HEK293T (cell line): Measurements from ENCODE around the gene SH3RF1.

Source experiments
- ARNT ChIP-seq: fragments of 450-650 bp; IDR thresholded peaks from 2 replicates; pipeline ENCODE4 v1.6.1; 2017; ENCODE audit warnings: mild to moderate bottlenecking
- ELF4 ChIP-seq: fragments of 450-650 bp; IDR thresholded peaks from 2 replicates; pipeline ENCODE4 v1.6.1; 2017; ENCODE audit warnings: antibody characterized with exemption
- FOXK2 ChIP-seq: fragments of 450-650 bp; IDR thresholded peaks from 2 replicates; pipeline ENCODE4 v1.6.1; 2016; ENCODE audit warnings: mild to moderate bottlenecking
- FOXM1 ChIP-seq: fragments of 450-650 bp; IDR thresholded peaks from 2 replicates; pipeline ENCODE4 v1.6.1; 2017; ENCODE audit warnings: mild to moderate bottlenecking, borderline replicate concordance
- HDGF ChIP-seq: fragments of 450-650 bp; IDR thresholded peaks from 2 replicates; pipeline ENCODE4 v1.6.1; 2017; ENCODE audit warnings: antibody characterized with exemption, borderline replicate concordance
- L3MBTL2 ChIP-seq: fragments of 450-650 bp; conservative IDR thresholded peaks from 2 replicates; pipeline ENCODE4 v1.6.1; 2016; ENCODE audit warnings: mild to moderate bottlenecking
- NFRKB ChIP-seq: fragments of 450-650 bp; IDR thresholded peaks from 2 replicates; pipeline ENCODE4 v1.6.1; 2016; ENCODE audit warnings: mild to moderate bottlenecking, moderate library complexity
- PKNOX1 ChIP-seq: fragments of 450-650 bp; IDR thresholded peaks from 2 replicates; pipeline ENCODE4 v1.6.1; 2016

- TF ChIP-seq ELF4 (no peak), HDGF (no peak), NFRKB (no peak), FOXK2 (no peak), ARNT (no peak), FOXM1 (no peak), PKNOX1 (peak; percentile 62), L3MBTL2 (no peak)
Measured at GRCh38 chr4:169163947-169164668, 106.6 kb downstream of the SH3RF1 start.
